Liver (tissue), 9 donors: ENCODE data around the gene NTM. TPM values are rescaled to one million over a fixed set of nuclear protein-coding genes. Genes with fewer than 3 reads are reported as not detected.

Experiments used
- DNase-seq: peaks from one replicate; pipeline ENCODE4 v3.0.0-alpha.2; 2017; ENCODE audit warnings: low spot score
- H3K27ac ChIP-seq, 2 donors: one replicate each; pipeline ENCODE4 v1.7.0; 2013; ENCODE audit warnings: inconsistent platforms in 2 of 2, low read length in 2 of 2, control low read depth in 1 of 2, low read depth in 1 of 2, mild to moderate bottlenecking in 1 of 2
- H3K27me3 ChIP-seq, 4 donors: one replicate each; pipeline versions ENCODE4 v1.6.1 to v1.7.0; 2013; ENCODE audit warnings: low read length in 3 of 4, inconsistent platforms in 1 of 4, mild to moderate bottlenecking in 1 of 4, moderate library complexity in 1 of 4; ENCODE audit not compliant: control insufficient read depth in 4 of 4, insufficient read depth in 4 of 4
- H3K36me3 ChIP-seq, 4 donors: one replicate each; pipeline versions ENCODE4 v1.6.1 to v1.7.0; 2013; ENCODE audit warnings: low read length in 3 of 4, mild to moderate bottlenecking in 3 of 4, low read depth in 1 of 4, moderate library complexity in 1 of 4; ENCODE audit not compliant: control insufficient read depth in 4 of 4, insufficient read depth in 3 of 4
- H3K4me1 ChIP-seq, 4 donors: one replicate each; pipeline versions ENCODE4 v1.6.1 to v1.7.0; 2013; ENCODE audit warnings: low read length in 3 of 4, mild to moderate bottlenecking in 3 of 4, moderate library complexity in 1 of 4; ENCODE audit not compliant: control insufficient read depth in 4 of 4, insufficient read depth in 4 of 4
- H3K4me3 ChIP-seq, 3 donors: one replicate each; pipeline versions ENCODE4 v1.6.1 to v1.7.0; 2013; ENCODE audit warnings: low read length in 3 of 3, control low read depth in 1 of 3, low read depth in 1 of 3, mild to moderate bottlenecking in 1 of 3
- H3K9ac ChIP-seq, 2 donors: one replicate each; pipeline ENCODE4 v1.7.0; 2013; ENCODE audit warnings: low read length in 2 of 2, mild to moderate bottlenecking in 2 of 2, moderate library complexity in 2 of 2, control low read depth in 1 of 2, low read depth in 1 of 2
- H3K9me3 ChIP-seq, 4 donors: one replicate each; pipeline versions ENCODE4 v1.6.1 to v1.7.0; 2013; ENCODE audit warnings: low read length in 3 of 4; ENCODE audit not compliant: control insufficient read depth in 4 of 4
- ATF3 ChIP-seq: IDR thresholded peaks from 2 replicates; pipeline ENCODE4 v1.6.1; 2016; ENCODE audit warnings: antibody characterized with exemption
- CTCF ChIP-seq: fragments of 150-350 bp; IDR thresholded peaks from 2 replicates; pipeline ENCODE4 v1.5.1; 2017; ENCODE audit warnings: improper control_type of control experiment, low read depth, low read length; ENCODE audit not compliant: missing input control
- EGR1 ChIP-seq, 2 donors: IDR thresholded peaks; 2 replicates each; pipeline ENCODE4 v1.6.1; 2016 to 2018; ENCODE audit warnings: antibody characterized with exemption in 2 of 2, low read depth in 2 of 2
- FOXA1 ChIP-seq: IDR thresholded peaks from 2 replicates; pipeline ENCODE4 v1.6.1; 2016; ENCODE audit warnings: antibody characterized with exemption
- FOXA2 ChIP-seq: IDR thresholded peaks from 2 replicates; pipeline ENCODE4 v1.6.1; 2016; ENCODE audit warnings: antibody characterized with exemption
- GABPA ChIP-seq, 2 donors: IDR thresholded peaks in 1 of 2; conservative IDR thresholded peaks in 1 of 2; 2 replicates each; pipeline ENCODE4 v1.6.1; 2016; ENCODE audit warnings: antibody characterized with exemption in 2 of 2, mild to moderate bottlenecking in 1 of 2, moderate library complexity in 1 of 2
- HNF4A ChIP-seq, 2 donors: conservative IDR thresholded peaks; 2 replicates each; pipeline ENCODE4 v1.6.1; 2016; ENCODE audit warnings: antibody characterized with exemption in 2 of 2, mild to moderate bottlenecking in 2 of 2
- HNF4G ChIP-seq: IDR thresholded peaks from 2 replicates; pipeline ENCODE4 v1.6.1; 2016; ENCODE audit warnings: antibody characterized with exemption
- JUND ChIP-seq, 2 donors: IDR thresholded peaks; 2 replicates each; pipeline ENCODE4 v1.6.1; 2016; ENCODE audit warnings: antibody characterized with exemption in 2 of 2
- MAX ChIP-seq: IDR thresholded peaks from 2 replicates; pipeline ENCODE4 v1.6.1; 2016; ENCODE audit warnings: antibody characterized with exemption
- NR2F2 ChIP-seq: IDR thresholded peaks from 2 replicates; pipeline ENCODE4 v1.6.1; 2016; ENCODE audit warnings: antibody characterized with exemption
- RAD21 ChIP-seq, 2 donors: IDR thresholded peaks; 2 replicates each; pipeline ENCODE4 v1.6.1; 2016; ENCODE audit warnings: antibody characterized with exemption in 2 of 2, mild to moderate bottlenecking in 2 of 2
- REST ChIP-seq: IDR thresholded peaks from 2 replicates; pipeline ENCODE4 v1.6.1; 2016; ENCODE audit warnings: antibody characterized with exemption, mild to moderate bottlenecking
- RXRA ChIP-seq, 2 donors: IDR thresholded peaks; 2 replicates each; pipeline ENCODE4 v1.6.1; 2017 to 2018; ENCODE audit warnings: antibody characterized with exemption in 2 of 2, mild to moderate bottlenecking in 1 of 2
- SP1 ChIP-seq: IDR thresholded peaks from 2 replicates; pipeline ENCODE4 v1.6.1; 2018; ENCODE audit warnings: antibody characterized with exemption, mild to moderate bottlenecking
- TAF1 ChIP-seq: conservative IDR thresholded peaks from 2 replicates; pipeline ENCODE4 v1.6.1; 2016; ENCODE audit warnings: antibody characterized with exemption, mild to moderate bottlenecking
- YY1 ChIP-seq: IDR thresholded peaks from 2 replicates; pipeline ENCODE4 v1.6.1; 2016; ENCODE audit warnings: antibody characterized with exemption, mild to moderate bottlenecking
- ZBTB33 ChIP-seq: IDR thresholded peaks from 2 replicates; pipeline ENCODE4 v1.6.1; 2016; ENCODE audit warnings: antibody characterized with exemption
- WGBS: extraction: QIAGEN DNeasy Blood & Tissue Kit; methylation state at CpG from one replicate; pipeline ENCODE4 v1.1.7; 2013; 5-methylcytosine and 5-hydroxymethylcytosine counted together
- polyA plus RNA-seq, 2 donors: library from polyadenylated mRNA; stranded (reverse) in 1 of 2; unstranded in 1 of 2; fragments of 200-250 nt in 1 of 2; fragments of >200 nt in 1 of 2; fragmentation: Nextera tagmentation in 1 of 2; extraction: Ambion mirVana in 1 of 2; gene quantifications; one replicate each; pipeline versions ENCODE4 v1.2.1 to v1.2.3, GENCODE V29; 2013 to 2015
- total RNA-seq, 2 donors: library from RNA; depleted of rRNA; stranded (reverse); fragments of >200 nt; gene quantifications; one replicate each; pipeline ENCODE4 v1.2.3, GENCODE V29; 2014
- donor health status: healthy.
- donor health status: healthy.
- donor health status: healthy.
- donor health status: healthy.
- donor health status: healthy.

The NTM gene
- total and polyA plus RNA-seq, 4 donors = 0.08 to 1.1 (median 0.08) TPM; not detected in 1

GRCh38 chr11:131957201-131957600 is 586.8 kb downstream of the NTM start (continued):
- TF ChIP-seq NR2F2 (no peak), JUND (IDR thresholded peaks at IDR 0.05) (no peak), MAX (no peak), RAD21 (IDR thresholded peaks at IDR 0.05) (no peak), RXRA (IDR thresholded peaks at IDR 0.05) (no peak), GABPA (IDR thresholded peaks at IDR 0.05 in 1 of 2, conservative IDR thresholded peaks at IDR 0.05 in 1 of 2) (no peak), ZBTB33 (no peak)

GRCh38 chr11:131957875-131958274 is 587.5 kb downstream of the NTM start:
- Histone ChIP-seq H3K4me3 (no peak overlapping the region), H3K36me3 (no peaks in the 10 kb centered on the region), H3K4me1 (no peaks in the 10 kb centered on the region), H3K27ac (no peak overlapping the region), H3K9me3 (no peaks in the 10 kb centered on the region), H3K27me3 (no peaks in the 10 kb centered on the region), H3K9ac (no peak overlapping the region)
- no peak for DNase-seq
- WGBS = 81% methylated on average over 6 of the region's 6 CpGs
- TF ChIP-seq ZBTB33 (no peak), CTCF (no peak), RXRA (IDR thresholded peaks at IDR 0.05) (no peak), JUND (IDR thresholded peaks at IDR 0.05) (no peak)

- Histone ChIP-seq H3K36me3 (no peaks in the 10 kb centered on the region), H3K9ac (no peak overlapping the region), H3K27ac (no peak overlapping the region), H3K4me1 (no peaks in the 10 kb centered on the region), H3K27me3 (peaks cover 0 to 6% (median 0%) of the 10 kb centered on the region in 4 donors), H3K4me3 (no peak overlapping the region), H3K9me3 (no peaks in the 10 kb centered on the region)
- WGBS = 65% methylated on average over 7 of the region's 7 CpGs
- DNase-seq = no peak
- TF ChIP-seq REST (no peak), TAF1 (no peak), ZBTB33 (no peak), HNF4G (no peak), GABPA (IDR thresholded peaks at IDR 0.05 in 1 of 2, conservative IDR thresholded peaks at IDR 0.05 in 1 of 2) (no peak), YY1 (no peak), HNF4A (conservative IDR thresholded peaks at IDR 0.05) (no peak), SP1 (no peak), FOXA1 (no peak), EGR1 (IDR thresholded peaks at IDR 0.05; ENCODE audit: low read depth in 2 of 2) (no peak), JUND (IDR thresholded peaks at IDR 0.05) (no peak), RAD21 (IDR thresholded peaks at IDR 0.05) (no peak), RXRA (IDR thresholded peaks at IDR 0.05) (no peak), MAX (no peak), ATF3 (no peak), NR2F2 (no peak), FOXA2 (no peak)
Measured at GRCh38 chr11:131962818-131963217, 592.4 kb downstream of the NTM start.
